Activated gamma-delta T cell treated with anti-CD3 and anti-CD28 coated beads, Interleukin-2, amount 50 U/mL, for 16 hours (primary cell): ENCODE data around the gene PEAR1.
A peak's percentile ranks its signal among the peaks of the same experiment; 100 is the strongest.

Source experiments
- DNase-seq: peaks from one replicate; pipeline ENCODE4 v3.0.0-alpha.2; 2020; ENCODE audit warnings: low read depth

PEAR1 gene

GRCh38 chr1:156884560-156885184, 8.8 kb upstream of the PEAR1 start:
- DNase-seq, result no peak

- no peak for DNase-seq
Measured at GRCh38 chr1:156885314-156885713, 8.2 kb upstream of the PEAR1 start.

- no peak for DNase-seq
Measured at GRCh38 chr1:156885880-156886355, 7.6 kb upstream of the PEAR1 start.

GRCh38 chr1:156886583-156887281, 6.8 kb upstream of the PEAR1 start:
- no peak for DNase-seq

- no peak for DNase-seq
Measured at GRCh38 chr1:156887317-156887716, 6.2 kb upstream of the PEAR1 start.

GRCh38 chr1:156887734-156888133, 5.8 kb upstream of the PEAR1 start:
- no peak for DNase-seq

GRCh38 chr1:156889802-156890580, 3.5 kb upstream of the PEAR1 start:
- peak; percentile 28 for DNase-seq

GRCh38 chr1:156892190-156893047, 1.1 kb upstream of the PEAR1 start:
- peak; percentile 71 for DNase-seq

GRCh38 chr1:156894001-156894400, 483 bp downstream of the PEAR1 start:
- DNase-seq, result no peak

- no peak for DNase-seq
Measured at GRCh38 chr1:156894711-156895454, 1.4 kb downstream of the PEAR1 start.

GRCh38 chr1:156895455-156895812, 1.9 kb downstream of the PEAR1 start:
- DNase-seq, result no peak

- no peak for DNase-seq
Measured at GRCh38 chr1:156895927-156896326, 2.4 kb downstream of the PEAR1 start.

- DNase-seq, result no peak
Measured at GRCh38 chr1:156896490-156897033, 3.0 kb downstream of the PEAR1 start.

- no peak for DNase-seq
Measured at GRCh38 chr1:156897078-156897825, 3.7 kb downstream of the PEAR1 start.

- DNase-seq, result no peak
Measured at GRCh38 chr1:156898161-156898566, 4.6 kb downstream of the PEAR1 start.

- no peak for DNase-seq
Measured at GRCh38 chr1:156898971-156899664, 5.6 kb downstream of the PEAR1 start.

GRCh38 chr1:156899956-156900718, 6.6 kb downstream of the PEAR1 start:
- DNase-seq, result no peak

GRCh38 chr1:156900896-156901589, 7.5 kb downstream of the PEAR1 start:
- DNase-seq, result no peak
